Parathyroid adenoma (tissue), 2 donors: ENCODE measurements around the gene PSRC1.

ENCODE experiments used
- H2AFZ ChIP-seq: fragments of 300-600 bp; sonication (generic); one replicate; pipeline ENCODE4 v1.7.0; 2017; ENCODE audit warnings: antibody characterized with exemption, mild to moderate bottlenecking
- H3K27ac ChIP-seq: fragments of 300-600 bp; sonication (generic); one replicate; pipeline ENCODE4 v1.7.0; 2017
- H3K27me3 ChIP-seq: fragments of 300-600 bp; sonication (generic); one replicate; pipeline ENCODE4 v1.7.0; 2017; ENCODE audit warnings: low read length; ENCODE audit not compliant: control insufficient read depth, insufficient read depth
- H3K36me3 ChIP-seq: fragments of 300-600 bp; sonication (generic); one replicate; pipeline ENCODE4 v1.7.0; 2017; ENCODE audit warnings: low read length; ENCODE audit not compliant: control insufficient read depth, insufficient read depth
- H3K4me1 ChIP-seq: fragments of 300-600 bp; sonication (generic); one replicate; pipeline ENCODE4 v1.7.0; 2017; ENCODE audit warnings: control low read depth
- H3K4me2 ChIP-seq: fragments of 300-600 bp; sonication (generic); one replicate; pipeline ENCODE4 v1.7.0; 2017; ENCODE audit warnings: low read length
- H3K4me3 ChIP-seq: fragments of 300-600 bp; sonication (generic); one replicate; pipeline ENCODE4 v1.7.0; 2017; ENCODE audit warnings: low read depth, low read length
- H3K79me2 ChIP-seq: fragments of 300-600 bp; sonication (generic); one replicate; pipeline ENCODE4 v1.7.0; 2017; ENCODE audit warnings: control low read depth
- H3K9ac ChIP-seq: fragments of 300-600 bp; sonication (generic); one replicate; pipeline ENCODE4 v1.7.0; 2017; ENCODE audit warnings: mild to moderate bottlenecking
- H3K9me3 ChIP-seq: fragments of 300-600 bp; sonication (generic); one replicate; pipeline ENCODE4 v1.7.0; 2017; ENCODE audit warnings: low read length; ENCODE audit not compliant: control insufficient read depth
- TF ChIP-seq, protein P1 (sequence below): fragments of 300-600 bp; sonication (generic); IDR thresholded peaks from one replicate; pipeline ENCODE4 v1.7.0; 2017; ENCODE audit warnings: antibody characterized with exemption, mild to moderate bottlenecking
- donor health status: primary hyperparathyroidism.

Gene PSRC1

DNA sequence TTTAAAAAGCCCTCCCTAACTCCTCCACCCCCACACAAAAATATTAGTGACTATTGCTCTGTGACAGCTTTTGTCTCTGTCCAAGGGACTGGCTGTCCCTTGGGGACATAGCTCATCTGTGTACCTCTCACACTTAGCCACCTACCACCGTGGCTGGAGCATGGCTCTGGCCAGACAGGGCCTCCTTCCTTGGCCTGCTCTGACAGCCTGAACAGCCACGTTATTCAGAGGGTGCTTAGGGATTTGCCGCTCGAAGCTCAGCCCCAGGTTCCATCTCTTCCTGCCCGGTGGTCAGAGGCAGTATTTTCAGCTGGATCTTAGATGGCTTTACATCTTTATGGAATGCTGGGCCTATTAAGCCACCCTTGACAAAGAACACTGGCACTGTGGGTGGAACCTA is 39.7 kb downstream of the PSRC1 start:
- Histone ChIP-seq H3K27ac (no peak overlapping the region), H3K4me1 (peaks cover 2% of the 10 kb centered on the region), H3K4me2 (no peak overlapping the region), H3K36me3 (no peaks in the 10 kb centered on the region), H3K4me3 (no peak overlapping the region), H3K9me3 (no peaks in the 10 kb centered on the region), H3K27me3 (no peaks in the 10 kb centered on the region), H3K79me2 (no peaks in the 10 kb centered on the region), H2AFZ (no peak overlapping the region), H3K9ac (no peak overlapping the region)
- TF ChIP-seq, protein P1, sequence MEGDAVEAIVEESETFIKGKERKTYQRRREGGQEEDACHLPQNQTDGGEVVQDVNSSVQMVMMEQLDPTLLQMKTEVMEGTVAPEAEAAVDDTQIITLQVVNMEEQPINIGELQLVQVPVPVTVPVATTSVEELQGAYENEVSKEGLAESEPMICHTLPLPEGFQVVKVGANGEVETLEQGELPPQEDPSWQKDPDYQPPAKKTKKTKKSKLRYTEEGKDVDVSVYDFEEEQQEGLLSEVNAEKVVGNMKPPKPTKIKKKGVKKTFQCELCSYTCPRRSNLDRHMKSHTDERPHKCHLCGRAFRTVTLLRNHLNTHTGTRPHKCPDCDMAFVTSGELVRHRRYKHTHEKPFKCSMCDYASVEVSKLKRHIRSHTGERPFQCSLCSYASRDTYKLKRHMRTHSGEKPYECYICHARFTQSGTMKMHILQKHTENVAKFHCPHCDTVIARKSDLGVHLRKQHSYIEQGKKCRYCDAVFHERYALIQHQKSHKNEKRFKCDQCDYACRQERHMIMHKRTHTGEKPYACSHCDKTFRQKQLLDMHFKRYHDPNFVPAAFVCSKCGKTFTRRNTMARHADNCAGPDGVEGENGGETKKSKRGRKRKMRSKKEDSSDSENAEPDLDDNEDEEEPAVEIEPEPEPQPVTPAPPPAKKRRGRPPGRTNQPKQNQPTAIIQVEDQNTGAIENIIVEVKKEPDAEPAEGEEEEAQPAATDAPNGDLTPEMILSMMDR = no peak

DNA sequence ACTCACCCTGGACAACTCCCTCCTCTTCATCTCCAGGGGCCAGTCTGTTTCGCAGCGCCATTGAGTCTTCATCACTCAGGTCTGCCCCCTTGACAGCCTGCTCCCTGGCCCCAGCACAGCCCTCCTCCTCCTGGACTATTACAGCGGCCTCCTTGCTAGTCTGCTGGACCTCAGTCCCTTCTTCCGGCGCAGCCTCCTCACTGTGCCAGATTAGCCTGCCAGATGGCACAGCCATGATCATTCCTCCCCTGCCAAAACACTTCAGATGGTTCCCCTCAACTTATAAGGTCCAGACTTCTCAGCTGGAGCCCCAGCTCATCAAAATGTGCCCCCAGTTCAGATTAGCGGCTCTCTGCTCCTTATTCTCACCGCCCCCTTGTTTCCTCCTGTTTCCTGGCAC is 40.6 kb downstream of the PSRC1 start:
- no peaks in the 10 kb centered on the region for H3K27me3 ChIP-seq
- H3K4me3 ChIP-seq = no peak overlapping the region
- no peaks in the 10 kb centered on the region for H3K36me3 ChIP-seq
- H3K9me3 ChIP-seq = no peaks in the 10 kb centered on the region
- TF ChIP-seq, protein P1 = no peak
- H3K4me2 ChIP-seq = no peak overlapping the region
- peaks cover 2% of the 10 kb centered on the region for H3K4me1 ChIP-seq
- H3K27ac ChIP-seq = no peak overlapping the region
- H3K9ac ChIP-seq = no peak overlapping the region
- H3K79me2 ChIP-seq = no peaks in the 10 kb centered on the region
- no peak overlapping the region for H2AFZ ChIP-seq

- no peaks in the 10 kb centered on the region for H3K9me3 ChIP-seq
- TF ChIP-seq, protein P1 = no peak
- no peaks in the 10 kb centered on the region for H3K27me3 ChIP-seq
- H3K4me2 ChIP-seq = peak overlapping the region; percentile 9
- H3K4me3 ChIP-seq = no peak overlapping the region
- no peak overlapping the region for H3K9ac ChIP-seq
- H3K36me3 ChIP-seq = no peaks in the 10 kb centered on the region
- H3K27ac ChIP-seq = no peak overlapping the region
- H2AFZ ChIP-seq = no peak overlapping the region
- H3K79me2 ChIP-seq = no peaks in the 10 kb centered on the region
- H3K4me1 ChIP-seq = peaks cover 2% of the 10 kb centered on the region
Observed at GRCh38 chr1:109241841-109242345, 41.1 kb downstream of the PSRC1 start.

DNA sequence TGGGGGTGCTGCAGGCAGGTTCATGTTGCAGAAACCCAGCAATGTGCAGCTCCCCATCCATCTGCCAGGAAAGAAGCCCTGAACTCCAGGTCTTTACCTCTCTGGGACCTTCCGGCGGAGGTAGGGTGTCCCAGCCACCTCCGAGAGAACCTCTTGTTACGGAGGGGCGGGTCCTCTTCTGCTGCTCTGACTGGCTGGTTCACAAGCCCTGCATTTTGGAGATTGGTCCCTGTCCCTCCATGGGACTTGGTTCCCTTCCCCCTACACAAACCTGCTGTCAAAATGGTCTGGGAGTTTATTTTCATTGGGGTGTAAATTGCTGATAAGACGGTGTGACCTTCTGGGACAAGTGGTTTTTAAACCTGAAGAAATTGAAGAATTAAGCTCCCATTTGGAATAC is 41.6 kb downstream of the PSRC1 start:
- TF ChIP-seq, protein P1 = no peak
- H3K9ac ChIP-seq = no peak overlapping the region
- H3K27me3 ChIP-seq = no peaks in the 10 kb centered on the region
- peaks cover 2% of the 10 kb centered on the region for H3K4me1 ChIP-seq
- no peaks in the 10 kb centered on the region for H3K9me3 ChIP-seq
- H3K4me2 ChIP-seq = peak overlapping the region; percentile 9
- H2AFZ ChIP-seq = no peak overlapping the region
- H3K4me3 ChIP-seq = no peak overlapping the region
- no peaks in the 10 kb centered on the region for H3K79me2 ChIP-seq
- no peaks in the 10 kb centered on the region for H3K36me3 ChIP-seq
- H3K27ac ChIP-seq = no peak overlapping the region
